HepG2 (cell line): ENCODE results near the gene AGR3. TPM values are rescaled to one million over a fixed set of nuclear protein-coding genes. Genes with fewer than 3 reads are reported as not detected.

Experiments
- ATAC-seq: fragments of 200-7000 bp; cut with Tn5 transposase; 3 replicates; pipeline ENCODE4 v1.9.1; 2020; ENCODE audit warnings: mild to moderate bottlenecking, moderate library complexity
- BruUV-seq: library from RNA; stranded (reverse); fragments of 400-500 nt; replicated peaks from 2 replicates; lab custom pipeline; 2021; lab: Mats Ljungman, UMichigan
- CTCF ChIA-PET: fragments of 300-600 bp; formaldehyde crosslinking; extraction: SDS; loops from one replicate; lab custom pipeline; 2021; ENCODE audit warnings: low total read pairs, inconsistent platforms, low intra/inter-chr PET ratio; lab: Yijun Ruan, JAX
- POLR2A ChIA-PET: fragments of 350-600 bp; sonication (Branson Sonifier 250); formaldehyde crosslinking; loops from one replicate; lab custom pipeline; 2020; ENCODE audit warnings: antibody characterized with exemption, inconsistent platforms; lab: Yijun Ruan, JAX
- DNase-seq: peaks from one replicate; pipeline ENCODE4 v3.0.0-alpha.2; 2015; ENCODE audit warnings: low spot score
- FAIRE-seq: peaks from 3 replicates; lab custom pipeline; 2011; peaks lifted over from hg19 to GRCh38; lab: Jason Lieb, UNC
- H2AFZ ChIP-seq: one replicate; pipeline ENCODE4 v1.6.1; 2011; ENCODE audit warnings: low read length, inconsistent platforms
- H3K27ac ChIP-seq: fragments of 300-600 bp; 3 replicates; pipeline ENCODE4 v1.8.0; 2011; ENCODE audit warnings: mixed run types, mild to moderate bottlenecking, mixed read lengths, low read length, inconsistent platforms; ENCODE audit not compliant: insufficient read depth; ENCODE audit errors: extremely low read length
- H3K27me3 ChIP-seq, 2 experiments: fragments of 200-600 bp in 1 of 2; 2 replicates in 1 of 2; 3 replicates in 1 of 2; pipeline versions ENCODE4 v1.6.0 to v1.8.0; 2011; ENCODE audit warnings: low read length in 2 of 2, mild to moderate bottlenecking in 2 of 2, moderate library complexity in 2 of 2, inconsistent platforms in 1 of 2; ENCODE audit not compliant: insufficient read depth in 2 of 2, control insufficient read depth in 1 of 2
- H3K36me3 ChIP-seq, 2 experiments: fragments of 200-600 bp in 1 of 2; replicated peaks in 1 of 2; 2 replicates in 1 of 2; 3 replicates in 1 of 2; pipeline versions ENCODE4 v1.5.1 to v1.8.0; 2011; ENCODE audit warnings: low read length in 2 of 2, inconsistent platforms in 1 of 2; ENCODE audit not compliant: insufficient read depth in 2 of 2, control insufficient read depth in 1 of 2
- H3K4me1 ChIP-seq: 2 replicates; pipeline ENCODE4 v1.5.1; 2012; ENCODE audit warnings: low read length, inconsistent platforms; ENCODE audit not compliant: insufficient read depth
- H3K4me2 ChIP-seq: 2 replicates; pipeline ENCODE4 v1.6.0; 2011; ENCODE audit warnings: low read depth, low read length, inconsistent platforms
- H3K4me3 ChIP-seq, 3 experiments: fragments of 200-600 bp in 1 of 3; sonication (generic), shearing (Covaris generic) in 1 of 3; replicated peaks in 1 of 3; 2 replicates each; pipeline ENCODE4 v1.5.1; 2011 to 2016; ENCODE audit warnings: low read length in 3 of 3, inconsistent platforms in 2 of 3, low read depth in 2 of 3, mild to moderate bottlenecking in 2 of 3, control low read depth in 1 of 3, mixed read lengths in 1 of 3; ENCODE audit not compliant: insufficient read depth in 1 of 3
- H3K79me2 ChIP-seq: one replicate; pipeline ENCODE4 v1.6.1; 2011; ENCODE audit warnings: low read length, inconsistent platforms; ENCODE audit not compliant: insufficient read depth
- H3K9ac ChIP-seq: 2 replicates; pipeline ENCODE4 v1.6.0; 2011; ENCODE audit warnings: mild to moderate bottlenecking, low read depth, low read length, inconsistent platforms; ENCODE audit not compliant: insufficient read depth
- H3K9me3 ChIP-seq: 2 replicates; pipeline ENCODE4 v1.5.1; 2012; ENCODE audit warnings: mild to moderate bottlenecking, low read length
- H4K20me1 ChIP-seq: 2 replicates; pipeline ENCODE4 v1.6.0; 2011; ENCODE audit warnings: inconsistent platforms, mild to moderate bottlenecking, low read length, moderate library complexity; ENCODE audit not compliant: insufficient read depth
- ARID5B ChIP-seq: IDR thresholded peaks from 2 replicates; pipeline ENCODE4 v1.4.0; 2020; ENCODE audit warnings: mild to moderate bottlenecking, missing genetic modification reagents
- CBX1 ChIP-seq: IDR thresholded peaks from one replicate; pipeline ENCODE4 v1.6.1; 2016; ENCODE audit warnings: antibody characterized with exemption, low read depth
- FOXP4 ChIP-seq: sonication (generic); formaldehyde crosslinking; IDR thresholded peaks from 2 replicates; pipeline ENCODE4 v1.4.0; 2020; ENCODE audit warnings: missing genetic modification reagents
- HINFP ChIP-seq: sonication (generic); formaldehyde crosslinking; IDR thresholded peaks from 2 replicates; pipeline ENCODE4 v1.4.0; 2020; ENCODE audit warnings: low read depth, mild to moderate bottlenecking, missing genetic modification reagents
- HOMEZ ChIP-seq: IDR thresholded peaks from 2 replicates; pipeline ENCODE4 v1.6.1; 2016; ENCODE audit warnings: low read depth
- IRX3 ChIP-seq: sonication (generic); formaldehyde crosslinking; IDR thresholded peaks from 2 replicates; pipeline ENCODE4 v1.8.1; 2023; ENCODE audit warnings: mild to moderate bottlenecking, low read depth, missing genetic modification reagents, borderline replicate concordance
- KLF6 ChIP-seq: IDR thresholded peaks from 2 replicates; pipeline ENCODE4 v1.8.0; 2016; ENCODE audit warnings: missing biosample characterization, missing genetic modification reagents
- MAF1 ChIP-seq: sonication (generic); formaldehyde crosslinking; IDR thresholded peaks from 2 replicates; pipeline ENCODE4 v1.5.0; 2020; ENCODE audit warnings: missing genetic modification reagents, borderline replicate concordance
- SAP130 ChIP-seq: IDR thresholded peaks from 2 replicates; pipeline ENCODE4 v1.6.1; 2016; ENCODE audit warnings: low read depth
- WIZ ChIP-seq: sonication (generic); formaldehyde crosslinking; IDR thresholded peaks from 2 replicates; pipeline ENCODE4 v1.5.1; 2020; ENCODE audit warnings: mild to moderate bottlenecking, missing genetic modification reagents
- YEATS2 ChIP-seq: sonication (generic); formaldehyde crosslinking; IDR thresholded peaks from 2 replicates; pipeline ENCODE4 v1.4.0; 2020; ENCODE audit warnings: missing genetic modification reagents, borderline replicate concordance
- ZNF329 ChIP-seq: sonication (generic); formaldehyde crosslinking; IDR thresholded peaks from 2 replicates; pipeline ENCODE4 v1.9.0; 2021; ENCODE audit warnings: low read depth, mild to moderate bottlenecking, missing genetic modification reagents
- ZNF792 ChIP-seq: IDR thresholded peaks from 2 replicates; pipeline ENCODE4 v1.6.1; 2016
- WGBS: methylation state at CpG from one replicate; pipeline ENCODE4 v1.1.6; 2017; ENCODE audit warnings: low lambda C conversion rate; 5-methylcytosine and 5-hydroxymethylcytosine counted together
- in situ Hi-C: cut with HindIII; loops from 2 replicates; pipeline ENCODE4 v1.10.0; 2017; ENCODE audit warnings: low pct_unique_long_range_greater_than_20kb; ENCODE audit not compliant: extremely low pct_ligation_motif_present
- intact Hi-C: fragments of 100-400 bp; cut with micrococcal nuclease; formaldehyde crosslinking; loops from one replicate; pipeline ENCODE4 v1.10.0; 2022; ENCODE audit not compliant: unreplicated experiment
- polyA plus RNA-seq, 8 experiments: library from polyadenylated mRNA; depleted of rRNA in 3 of 8; stranded (reverse) in 7 of 8; unstranded in 1 of 8; fragments of >200 nt; fragmentation: Illumina TruSeq in 4 of 8; extraction: Trizol in 4 of 8; gene quantifications; 2 replicates each; pipeline versions ENCODE4 v1.2.1 to v1.2.3, GENCODE V29; 2011 to 2016; ENCODE audit warnings: low read depth in 4 of 8, missing spikeins in 1 of 8, mixed read lengths in 1 of 8; ENCODE audit not compliant: insufficient read depth in 1 of 8
- total RNA-seq, 5 experiments: library from RNA; depleted of rRNA; stranded (reverse); fragments of >200 nt; fragmentation: Illumina TruSeq; extraction: Trizol; gene quantifications; 2 replicates each; pipeline ENCODE4 v1.2.3, GENCODE V29; 2016; ENCODE audit warnings: low read depth in 1 of 5

Gene AGR3
- total and polyA plus RNA-seq, 2 of the 13 experiments (the other 11 are each of a cell fraction or from before 2014, with no cell fraction given) = not detected

- TF ChIP-seq WIZ (no peak), FOXP4 (CRISPR knock-in tag) (no peak), CBX1 (no peak), ZNF329 (CRISPR knock-in tag) (no peak), HOMEZ (CRISPR knock-in tag) (no peak), ARID5B (CRISPR knock-in tag) (no peak), MAF1 (CRISPR knock-in tag) (no peak), KLF6 (CRISPR knock-in tag) (no peak), ZNF792 (CRISPR knock-in tag) (no peak), SAP130 (CRISPR knock-in tag) (no peak), YEATS2 (CRISPR knock-in tag) (no peak), HINFP (CRISPR knock-in tag) (no peak), IRX3 (CRISPR knock-in tag) (no peak)
- no peak overlapping the region for H3K4me2 ChIP-seq
- H3K9ac ChIP-seq = no peak overlapping the region
- FAIRE-seq = no peak
- DNase-seq = no peak
- in situ Hi-C loops (loop anchor here (25.0 kb wide), 1 partner anchor 610 kb away; no protein-coding TSS in a partner anchor), intact Hi-C loops (loop anchor here (1.0 to 5.0 kb wide), 4 partner anchors 280 to 719 kb away; no protein-coding TSS in a partner anchor)
- no peaks in the 10 kb centered on the region for H3K36me3 ChIP-seq
- ATAC-seq = no peak
- ChIA-PET CTCF (interaction anchor here (1.2 kb wide), 1 partner anchor 374 kb away, joined by 4 read pairs; no protein-coding TSS in a partner anchor), POLR2A (no interaction called here)
- H3K9me3 ChIP-seq = peaks cover 11% of the 10 kb centered on the region; the same call in 1 of the 2 replicates
- no peak overlapping the region for H3K27ac ChIP-seq
- H4K20me1 ChIP-seq = no peaks in the 10 kb centered on the region
- BruUV-seq = no TSS peak
- H3K4me1 ChIP-seq = peaks cover 22% of the 10 kb centered on the region
- no peak overlapping the region for H3K4me3 ChIP-seq
- H2AFZ ChIP-seq = no peak overlapping the region
- WGBS = 11% methylated on average over 1 of the region's 1 CpG
- H3K27me3 ChIP-seq = no peaks in the 10 kb centered on the region; a peak in 1 of 5 replicates
- H3K79me2 ChIP-seq = no peaks in the 10 kb centered on the region
These were observed 45.1 kb upstream of the AGR3 start for GRCh38 chr7:16926861-16927260.
